Activated CD4-positive, alpha-beta memory T cell treated with anti-CD3 and anti-CD28 coated beads for 36 hours (primary cell): ENCODE results near the gene UPK3A. TPM values are rescaled to one million over a fixed set of nuclear protein-coding genes. Genes with fewer than 3 reads are reported as not detected.

Source experiments
- CTCF ChIA-PET: fragments of 350-600 bp; sonication (Branson Sonifier 250); formaldehyde crosslinking; loops from one replicate; lab custom pipeline; 2021; ENCODE audit warnings: antibody characterized with exemption, inconsistent platforms; lab: Charles Lee
- POLR2A ChIA-PET: fragments of 350-600 bp; sonication (Branson Sonifier 250); formaldehyde crosslinking; loops from one replicate; lab custom pipeline; 2021; ENCODE audit warnings: antibody characterized with exemption; lab: Charles Lee
- DNase-seq: peaks from one replicate; pipeline ENCODE4 v3.0.0-alpha.2; 2020
- H3K27ac Mint-ChIP-seq: one replicate; pipeline ENCODE4 v1.8.0; 2021; ENCODE audit warnings: mixed read lengths
- H3K27me3 Mint-ChIP-seq: one replicate; pipeline ENCODE4 v1.8.0; 2021; ENCODE audit warnings: mixed read lengths
- H3K36me3 Mint-ChIP-seq: one replicate; pipeline ENCODE4 v1.8.0; 2021; ENCODE audit warnings: mixed read lengths
- H3K4me1 Mint-ChIP-seq: one replicate; pipeline ENCODE4 v1.8.0; 2021; ENCODE audit warnings: low read depth, mixed read lengths
- H3K4me3 Mint-ChIP-seq: one replicate; pipeline ENCODE4 v1.8.0; 2021; ENCODE audit warnings: mild to moderate bottlenecking, mixed read lengths
- H3K9me3 Mint-ChIP-seq: one replicate; pipeline ENCODE4 v1.8.0; 2021; ENCODE audit warnings: mixed read lengths
- intact Hi-C: fragments of 100-400 bp; cut with micrococcal nuclease; formaldehyde crosslinking; loops from one replicate; pipeline ENCODE4 v1.15.1; 2023
- total RNA-seq, 2 experiments: library from RNA; stranded (reverse); gene quantifications; one replicate each; pipeline ENCODE4 v1.2.3, GENCODE V29; 2021

The UPK3A gene
- total RNA-seq, 2 experiments from 2014 or later, result not detected

DNA sequence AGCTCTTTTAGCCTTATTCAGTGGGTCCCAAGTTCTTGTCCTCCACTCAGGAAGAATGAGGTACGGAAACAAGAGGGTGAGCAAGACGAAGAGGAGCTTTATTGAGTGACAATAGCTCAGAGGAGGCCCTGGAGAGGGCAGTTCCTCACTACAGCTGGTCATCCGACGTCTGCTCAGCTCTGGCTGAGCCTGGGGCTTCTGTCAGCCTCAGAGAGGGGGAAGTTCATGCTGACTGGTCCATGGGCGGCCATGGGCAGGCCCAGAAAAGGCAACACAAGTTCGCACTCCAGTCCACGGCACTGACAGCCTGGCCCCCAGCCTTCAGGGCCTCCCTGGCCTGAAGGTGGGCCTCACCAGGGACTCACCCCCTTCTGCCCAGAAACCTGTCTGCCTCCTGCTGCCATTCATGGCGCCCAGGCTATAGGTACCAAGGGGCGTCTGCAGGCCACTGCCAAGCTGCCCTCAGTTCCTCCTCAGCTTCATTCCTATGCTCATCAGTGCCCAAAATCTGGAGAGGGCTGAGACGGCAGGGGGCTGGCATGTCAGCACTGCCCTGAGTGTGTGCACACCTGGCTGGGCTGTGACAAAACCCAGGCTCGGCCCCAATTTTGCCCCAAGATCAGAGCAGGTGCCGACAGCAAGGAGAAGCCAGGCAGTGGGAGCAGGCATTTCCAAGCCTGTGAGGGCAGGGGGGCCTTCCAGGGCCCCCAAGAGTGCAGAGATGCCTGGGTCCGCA, 22.4 kb upstream of the UPK3A start:
- ChIA-PET CTCF (no interaction called here), POLR2A (no interaction called here)
- DNase-seq, result no peak
- Mint-ChIP-seq H3K4me3 (no peak overlapping the region), H3K36me3 (no peaks in the 10 kb centered on the region), H3K27me3 (peaks cover 5% of the 10 kb centered on the region), H3K4me1 (no peaks in the 10 kb centered on the region), H3K27ac (no peak overlapping the region), H3K9me3 (no peaks in the 10 kb centered on the region)
- intact Hi-C loops, result no loop called here

DNA sequence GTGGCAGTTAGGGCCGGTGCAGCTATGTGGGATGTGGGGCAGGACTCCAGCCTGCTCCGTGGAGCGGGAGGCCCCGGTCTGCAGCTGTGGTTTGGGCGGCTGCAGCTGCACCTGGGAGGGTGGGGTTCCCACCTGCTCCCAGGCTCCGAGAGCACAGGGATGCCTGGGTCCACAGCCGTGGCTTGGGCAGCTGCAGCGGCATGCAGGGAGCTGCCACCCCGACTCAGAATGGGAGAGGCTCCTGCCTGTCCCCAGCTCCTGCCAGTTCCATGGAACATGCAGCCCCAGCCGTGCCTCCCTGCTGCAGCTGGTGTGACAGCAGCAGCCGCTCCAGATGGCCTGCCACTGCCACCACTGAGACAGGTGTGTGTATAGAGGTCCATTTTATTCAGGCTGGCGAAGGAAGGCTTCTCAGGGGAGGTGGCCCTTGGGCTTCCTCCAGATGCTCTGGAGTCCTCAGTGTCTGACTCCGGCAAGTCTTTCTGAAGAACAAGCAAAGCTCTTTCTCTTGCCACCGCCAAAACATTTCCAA, 21.8 kb upstream of the UPK3A start:
- ChIA-PET CTCF (no interaction called here), POLR2A (no interaction called here)
- intact Hi-C loops, result no loop called here
- no peaks in the 10 kb centered on the region for H3K9me3 Mint-ChIP-seq
- H3K27ac Mint-ChIP-seq, result no peak overlapping the region
- DNase-seq, result no peak
- peaks cover 5% of the 10 kb centered on the region for H3K27me3 Mint-ChIP-seq
- no peaks in the 10 kb centered on the region for H3K36me3 Mint-ChIP-seq
- H3K4me1 Mint-ChIP-seq, result no peaks in the 10 kb centered on the region
- no peak overlapping the region for H3K4me3 Mint-ChIP-seq

- H3K4me3 Mint-ChIP-seq, result no peak overlapping the region
- no peaks in the 10 kb centered on the region for H3K36me3 Mint-ChIP-seq
- POLR2A ChIA-PET, result no interaction called here
- intact Hi-C loops, result no loop called here
- no peak for DNase-seq
- CTCF ChIA-PET, result no interaction called here
- H3K4me1 Mint-ChIP-seq, result no peaks in the 10 kb centered on the region
- no peaks in the 10 kb centered on the region for H3K9me3 Mint-ChIP-seq
- peaks cover 5% of the 10 kb centered on the region for H3K27me3 Mint-ChIP-seq
- no peak overlapping the region for H3K27ac Mint-ChIP-seq
These were observed 21.1 kb upstream of the UPK3A start for GRCh38 chr22:45263463-45264269.

DNA sequence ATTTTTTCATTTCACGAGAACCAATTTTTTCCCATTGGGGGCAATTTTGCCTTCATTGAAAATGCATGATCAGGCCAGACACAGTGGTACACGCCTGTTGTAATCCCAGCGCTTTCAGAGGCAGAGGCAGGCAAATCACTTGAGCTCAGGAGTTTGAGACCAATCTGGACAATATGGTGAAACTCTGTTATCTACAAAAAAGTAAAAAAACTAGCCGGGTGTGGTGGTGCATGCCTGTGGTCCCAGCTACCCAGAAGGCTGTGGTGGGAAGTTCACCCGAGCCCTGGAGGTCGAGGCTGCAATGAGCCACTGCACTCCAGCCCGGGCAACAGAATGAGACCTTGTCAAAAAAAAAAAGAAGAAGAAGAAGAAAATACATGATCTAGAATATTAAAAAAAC, 19.2 kb upstream of the UPK3A start:
- Mint-ChIP-seq H3K27ac (no peak overlapping the region), H3K9me3 (no peaks in the 10 kb centered on the region), H3K36me3 (no peaks in the 10 kb centered on the region), H3K4me3 (no peak overlapping the region), H3K27me3 (peaks cover 13% of the 10 kb centered on the region), H3K4me1 (peaks cover 6% of the 10 kb centered on the region)
- intact Hi-C loops, result loop anchor here (5.0 kb wide), 2 partner anchors 132 to 287 kb away; no protein-coding TSS in a partner anchor
- POLR2A ChIA-PET, result no interaction called here
- DNase-seq, result no peak
- CTCF ChIA-PET, result interaction anchor here (0.5 kb wide), 1 partner anchor 352 kb away, joined by 3 read pairs; no protein-coding TSS in a partner anchor

- peak overlapping the region; percentile 69 for H3K4me3 Mint-ChIP-seq
- DNase-seq, result peak; percentile 29
- ChIA-PET CTCF (interaction anchor here (0.6 to 2.0 kb wide), 4 partner anchors 12 to 169 kb away, joined by 3 to 9 read pairs (median 4); no protein-coding TSS in a partner anchor), POLR2A (no interaction called here)
- peaks cover 17% of the 10 kb centered on the region for H3K27me3 Mint-ChIP-seq
- H3K36me3 Mint-ChIP-seq, result no peaks in the 10 kb centered on the region
- H3K9me3 Mint-ChIP-seq, result no peaks in the 10 kb centered on the region
- no peak overlapping the region for H3K27ac Mint-ChIP-seq
- peaks cover 6% of the 10 kb centered on the region for H3K4me1 Mint-ChIP-seq
- intact Hi-C loops, result loop anchor here (2.0 to 5.0 kb wide), 4 partner anchors 40 to 284 kb away; partner anchors contain the start of gene FAM118A
These were observed 16.4 kb upstream of the UPK3A start for GRCh38 chr22:45268167-45268957.

- Mint-ChIP-seq H3K4me3 (peak overlapping the region; percentile 69), H3K27ac (peak overlapping the region; percentile 46), H3K36me3 (no peaks in the 10 kb centered on the region), H3K4me1 (peaks cover 6% of the 10 kb centered on the region), H3K27me3 (peaks cover 13% of the 10 kb centered on the region), H3K9me3 (no peaks in the 10 kb centered on the region)
- intact Hi-C loops, result loop anchor here (1.0 to 5.0 kb wide), 5 partner anchors 40 to 283 kb away; partner anchors contain the start of gene FAM118A
- peak; percentile 86 for DNase-seq
- POLR2A ChIA-PET, result no interaction called here
- CTCF ChIA-PET, result interaction anchor here (0.6 to 2.0 kb wide), 6 partner anchors 13 to 999 kb away, joined by 3 to 9 read pairs (median 6); partner anchors contain the start of gene TTC38
These were observed 15.5 kb upstream of the UPK3A start for GRCh38 chr22:45268958-45269844.

GRCh38 chr22:45270095-45271020, 14.4 kb upstream of the UPK3A start:
- H3K36me3 Mint-ChIP-seq, result no peaks in the 10 kb centered on the region
- ChIA-PET POLR2A (no interaction called here), CTCF (interaction anchor here (0.6 to 1.9 kb wide), 6 partner anchors 12 to 997 kb away, joined by 3 to 6 read pairs (median 5); partner anchors contain the start of gene TTC38)
- H3K9me3 Mint-ChIP-seq, result no peaks in the 10 kb centered on the region
- intact Hi-C loops, result no loop called here
- H3K27me3 Mint-ChIP-seq, result peaks cover 13% of the 10 kb centered on the region
- peaks cover 6% of the 10 kb centered on the region for H3K4me1 Mint-ChIP-seq
- H3K4me3 Mint-ChIP-seq, result no peak overlapping the region
- H3K27ac Mint-ChIP-seq, result no peak overlapping the region
- DNase-seq, result no peak

- POLR2A ChIA-PET, result no interaction called here
- intact Hi-C loops, result no loop called here
- DNase-seq, result no peak
- peaks cover 6% of the 10 kb centered on the region for H3K4me1 Mint-ChIP-seq
- CTCF ChIA-PET, result interaction anchor here (0.7 to 1.7 kb wide), 5 partner anchors 143 to 282 kb away, joined by 3 to 8 read pairs (median 4); no protein-coding TSS in a partner anchor
- H3K4me3 Mint-ChIP-seq, result no peak overlapping the region
- no peaks in the 10 kb centered on the region for H3K36me3 Mint-ChIP-seq
- H3K9me3 Mint-ChIP-seq, result no peaks in the 10 kb centered on the region
- H3K27ac Mint-ChIP-seq, result no peak overlapping the region
- H3K27me3 Mint-ChIP-seq, result peaks cover 13% of the 10 kb centered on the region
These were observed 13.0 kb upstream of the UPK3A start for GRCh38 chr22:45271667-45272201.

DNA sequence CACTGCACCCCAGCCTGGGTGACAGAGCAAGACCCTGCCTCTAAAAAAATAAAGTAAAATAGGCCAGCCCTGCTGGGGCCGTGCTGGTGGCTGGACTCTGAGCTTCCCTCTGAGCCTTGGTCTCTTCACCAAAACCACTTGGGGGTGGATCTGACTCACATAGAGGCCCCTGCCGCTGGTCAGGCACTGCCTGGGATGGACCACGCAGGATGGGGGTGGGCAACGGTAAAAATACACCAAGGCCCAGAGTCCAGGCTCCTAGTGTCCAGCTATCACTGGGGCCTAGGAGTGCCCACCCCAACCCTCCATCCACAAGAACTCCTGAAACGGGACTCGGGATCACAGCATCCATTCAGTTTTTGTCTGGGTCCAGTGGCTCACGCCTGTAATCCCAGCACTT, 12.3 kb upstream of the UPK3A start:
- ChIA-PET CTCF (interaction anchor here (0.6 to 0.9 kb wide), 3 partner anchors 162 to 1126 kb away, joined by 3 read pairs; no protein-coding TSS in a partner anchor), POLR2A (no interaction called here)
- DNase-seq, result no peak
- Mint-ChIP-seq H3K4me1 (peaks cover 6% of the 10 kb centered on the region), H3K4me3 (no peak overlapping the region), H3K36me3 (no peaks in the 10 kb centered on the region), H3K9me3 (no peaks in the 10 kb centered on the region), H3K27me3 (peaks cover 13% of the 10 kb centered on the region), H3K27ac (no peak overlapping the region)
- intact Hi-C loops, result no loop called here
